GM21367 (cell line): ENCODE data around the gene TPGS2.
"Not testable (repeated sequence)": the region's sequence is repeated elsewhere in the genome, so short reads cannot be mapped to it uniquely, and the experiment has no call there.

Experiments used
- ATAC-seq: cut with Tn5 transposase; IDR thresholded peaks from one replicate; pipeline ENCODE4 v1.9.1; 2021; ENCODE audit not compliant: unreplicated experiment

TPGS2 gene

GRCh38 chr18:36828630-36829361 is at the start of gene TPGS2, which contains the start of gene KIAA1328:
TPGS2 (minus strand) TSS chr18:36829002; CDS start chr18:36828767, 235 bp downstream.
KIAA1328 (plus strand) TSS chr18:36829127; CDS start chr18:36829139, 12 bp downstream.
- peak; percentile 89 for ATAC-seq

- not testable (repeated sequence) for ATAC-seq
Observed at GRCh38 chr18:36873826-36874225, 45.0 kb upstream of the TPGS2 start.

DNA sequence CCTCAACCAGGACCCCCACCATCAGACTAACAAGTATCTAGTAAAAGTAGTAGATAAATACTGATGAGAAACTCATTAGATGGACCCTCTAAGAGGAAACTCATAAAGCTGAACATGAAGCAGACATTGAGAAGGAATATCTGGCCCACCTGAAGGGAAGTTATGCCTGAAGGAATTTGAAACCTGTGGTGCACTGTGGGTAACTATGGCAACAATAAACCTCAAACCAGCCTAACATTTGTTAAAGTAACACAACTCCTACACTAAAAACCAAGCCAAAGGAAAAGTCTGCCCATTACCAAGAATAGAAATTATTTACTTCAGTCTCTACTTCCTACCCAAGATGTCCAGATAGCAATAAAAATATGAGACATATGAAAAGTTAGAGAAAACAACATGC is 43.5 kb upstream of the TPGS2 start:
- ATAC-seq, result no peak

- ATAC-seq, result no peak
Observed at GRCh38 chr18:36871801-36872200, 43.0 kb upstream of the TPGS2 start.

DNA sequence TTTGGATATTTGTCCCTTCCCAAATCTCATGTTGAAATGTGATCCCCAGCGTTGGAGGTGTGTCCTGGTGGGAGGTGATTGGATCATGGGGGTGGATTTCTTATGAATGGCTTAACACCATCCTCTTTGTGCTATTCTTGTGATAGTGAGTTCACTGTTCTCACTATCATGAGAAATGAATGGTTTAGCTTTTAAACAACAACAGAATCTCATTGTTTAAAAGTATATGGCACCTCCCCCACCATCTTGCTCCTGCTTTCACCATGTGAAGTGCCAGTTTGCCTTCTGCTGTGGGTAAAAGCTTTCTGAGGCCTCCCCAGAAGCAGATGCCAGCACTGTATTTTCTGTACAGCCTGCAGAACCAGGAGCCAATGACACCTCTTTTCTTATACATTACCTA is 38.3 kb upstream of the TPGS2 start:
- no peak for ATAC-seq

GRCh38 chr18:36862182-36862581 is 33.4 kb upstream of the TPGS2 start:
- no peak for ATAC-seq

DNA sequence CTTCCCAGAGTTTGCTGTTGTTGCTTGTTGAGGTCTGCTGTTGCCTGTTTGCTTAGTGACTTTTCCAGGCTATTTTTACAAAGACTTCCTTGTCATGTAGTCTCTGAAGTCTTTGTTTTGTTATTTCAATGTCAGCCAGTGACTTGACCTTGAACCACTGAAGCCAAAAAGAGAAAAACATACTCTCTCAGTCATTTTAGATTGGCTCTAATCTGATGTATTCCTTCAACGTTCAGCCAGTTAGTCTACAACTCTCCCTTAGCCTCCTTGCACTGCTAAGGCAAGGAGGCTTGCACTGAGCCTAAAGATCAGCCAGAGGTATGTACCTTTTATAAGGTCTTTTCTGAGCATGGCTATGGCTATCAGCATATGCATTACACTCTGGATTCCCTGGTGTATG is 28.0 kb upstream of the TPGS2 start:
- ATAC-seq, result no peak

DNA sequence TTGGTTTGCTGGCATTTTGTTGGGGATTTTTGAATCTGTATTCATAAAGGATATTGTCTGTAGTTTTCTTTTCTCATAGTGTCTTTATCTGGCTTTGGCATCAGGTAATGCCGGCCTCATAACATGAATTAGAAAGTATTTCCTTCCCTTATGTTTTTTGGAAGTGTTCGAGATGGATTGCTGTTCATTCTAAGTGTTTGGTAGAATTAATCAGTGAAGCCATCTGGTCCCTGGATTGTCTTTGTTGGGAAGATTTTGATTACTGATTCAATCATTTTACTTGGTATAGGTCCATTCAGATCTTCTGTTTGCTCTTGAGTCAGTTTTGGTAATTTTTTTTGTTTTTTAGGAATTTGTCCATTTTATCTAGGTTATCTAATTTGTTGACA is 22.4 kb upstream of the TPGS2 start:
- ATAC-seq, result no peak

- ATAC-seq, result no peak
Observed at GRCh38 chr18:36850527-36851201, 21.9 kb upstream of the TPGS2 start.

- no peak for ATAC-seq
Observed at GRCh38 chr18:36849288-36850006, 20.6 kb upstream of the TPGS2 start.

GRCh38 chr18:36848609-36849008 is 19.8 kb upstream of the TPGS2 start:
- no peak for ATAC-seq

DNA sequence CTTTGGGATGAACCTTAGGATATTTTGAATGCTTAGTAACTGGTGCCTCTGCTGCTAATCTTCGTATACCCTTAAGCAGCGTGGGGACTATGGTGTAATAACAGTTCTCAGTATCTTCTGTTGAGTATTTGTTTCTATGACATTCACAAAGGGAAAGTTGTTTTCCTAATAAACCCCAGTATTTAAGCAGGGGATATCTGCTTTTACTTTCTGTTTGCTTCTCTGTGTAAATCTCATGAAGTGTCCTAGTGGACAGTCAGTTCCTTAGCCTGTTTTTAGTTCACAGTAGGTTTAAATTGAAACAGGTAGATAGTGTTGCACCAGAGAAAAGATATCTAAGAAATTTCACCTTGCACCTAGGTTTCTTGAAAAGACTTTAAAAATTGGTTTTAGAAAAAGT is 15.0 kb upstream of the TPGS2 start:
- ATAC-seq, result no peak

GRCh38 chr18:36843199-36843598 is 14.4 kb upstream of the TPGS2 start:
- ATAC-seq, result no peak

DNA sequence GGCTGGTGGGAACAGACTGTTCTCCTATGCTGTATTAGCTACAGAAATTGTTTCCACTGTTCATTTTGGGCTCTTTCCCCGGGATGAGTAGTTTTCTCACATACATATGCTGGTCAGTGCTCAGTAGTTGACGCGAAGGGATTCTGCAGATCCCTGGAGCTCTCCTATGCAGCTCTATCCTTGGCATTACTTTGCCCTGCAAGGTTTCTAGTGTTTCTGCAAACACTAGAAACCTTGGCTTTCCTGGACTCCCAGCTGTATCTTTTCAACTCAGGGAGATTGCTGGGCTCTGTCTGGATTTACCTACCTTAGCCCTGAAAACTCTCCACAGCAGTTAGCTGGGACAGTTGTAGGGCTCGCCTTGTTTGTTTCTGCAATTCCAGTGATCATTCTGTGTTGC is 11.0 kb upstream of the TPGS2 start:
- no peak for ATAC-seq

GRCh38 chr18:36835927-36836326 is 7.1 kb upstream of the TPGS2 start:
- no peak for ATAC-seq

- no peak for ATAC-seq
Observed at GRCh38 chr18:36833120-36833519, 4.3 kb upstream of the TPGS2 start.

DNA sequence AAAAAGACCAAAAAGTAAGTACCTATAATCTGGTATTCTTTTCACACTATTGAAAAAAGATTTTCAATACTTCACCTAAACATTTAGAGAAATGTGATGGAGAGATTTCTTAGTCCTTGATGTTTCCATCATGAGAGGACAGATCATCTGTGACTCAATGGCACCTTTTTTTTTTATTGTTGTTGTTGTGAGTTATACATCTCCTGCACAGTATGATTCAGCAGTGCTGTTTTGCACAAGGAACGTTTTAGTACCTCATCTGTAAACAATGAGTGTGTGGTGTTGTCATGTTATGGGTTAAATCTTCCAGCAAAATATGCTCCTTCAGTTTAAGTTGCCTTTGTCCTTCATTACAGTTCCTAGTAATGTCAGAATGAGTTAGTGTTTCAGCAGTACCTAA is 2.3 kb upstream of the TPGS2 start:
- no peak for ATAC-seq

GRCh38 chr18:36830158-36830495 is 1.3 kb upstream of the TPGS2 start:
- ATAC-seq, result no peak

DNA sequence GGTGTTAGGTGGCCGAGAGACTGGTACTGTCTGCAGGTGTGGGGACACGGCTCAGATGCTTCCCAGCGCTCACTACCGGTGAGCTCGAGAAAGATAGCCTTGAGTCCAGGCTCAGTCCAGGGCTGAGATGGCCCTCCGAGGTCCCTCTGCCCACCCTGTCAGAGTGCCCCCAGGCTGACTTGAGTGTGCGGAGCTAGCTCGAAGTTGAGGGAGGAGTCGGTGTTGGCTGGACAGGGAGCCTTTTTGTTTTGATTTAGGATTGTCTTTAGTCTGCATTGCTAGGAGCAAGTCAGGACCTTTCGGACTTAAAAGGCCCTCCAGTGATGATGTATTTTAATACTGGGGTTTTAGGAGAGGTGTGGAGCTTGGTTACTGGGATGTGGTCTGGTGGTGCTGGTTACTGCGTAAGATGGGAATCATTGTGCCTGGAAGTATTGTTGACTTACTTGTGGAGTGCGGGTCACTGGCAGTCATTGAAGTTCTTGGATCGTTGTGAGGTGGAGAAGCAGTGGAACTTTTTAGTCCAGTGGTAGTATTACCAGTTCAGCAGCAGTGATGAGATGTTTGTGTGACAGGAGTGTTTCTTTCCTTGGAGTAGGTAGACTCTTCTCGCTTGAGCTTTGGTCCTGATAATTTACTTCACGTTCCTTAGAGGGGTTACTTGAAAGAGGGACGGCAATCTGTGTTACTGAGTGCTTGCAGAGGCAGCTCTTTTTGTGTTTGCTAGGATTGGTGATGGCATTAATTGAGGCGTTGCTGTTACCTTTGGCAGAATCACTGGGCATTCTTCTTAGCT is 758 bp upstream of the TPGS2 start:
- ATAC-seq, result no peak

DNA sequence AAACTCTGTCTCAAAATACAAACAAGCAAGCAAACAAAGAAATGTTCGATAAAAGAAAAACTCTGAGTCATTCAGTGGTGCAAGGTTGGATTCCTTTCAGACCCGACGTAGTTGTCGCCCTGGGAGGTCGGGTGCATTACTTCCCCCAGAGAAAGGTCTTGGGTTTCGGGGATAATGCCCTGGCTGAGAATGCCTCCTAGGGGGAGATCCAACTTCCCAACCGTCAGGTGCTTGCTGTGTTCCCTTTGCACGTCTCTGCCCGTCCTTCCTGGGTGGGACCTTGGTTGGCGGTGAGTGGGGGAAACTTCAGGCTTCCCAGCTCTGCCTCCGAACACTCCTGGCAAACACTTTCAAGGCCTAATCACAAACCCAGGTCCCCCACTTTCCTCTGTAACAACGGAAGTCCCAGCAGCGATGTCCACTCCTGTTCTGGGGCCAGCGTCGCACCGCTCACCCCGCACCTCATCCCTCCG is 609 bp downstream of the TPGS2 start:
- no peak for ATAC-seq

DNA sequence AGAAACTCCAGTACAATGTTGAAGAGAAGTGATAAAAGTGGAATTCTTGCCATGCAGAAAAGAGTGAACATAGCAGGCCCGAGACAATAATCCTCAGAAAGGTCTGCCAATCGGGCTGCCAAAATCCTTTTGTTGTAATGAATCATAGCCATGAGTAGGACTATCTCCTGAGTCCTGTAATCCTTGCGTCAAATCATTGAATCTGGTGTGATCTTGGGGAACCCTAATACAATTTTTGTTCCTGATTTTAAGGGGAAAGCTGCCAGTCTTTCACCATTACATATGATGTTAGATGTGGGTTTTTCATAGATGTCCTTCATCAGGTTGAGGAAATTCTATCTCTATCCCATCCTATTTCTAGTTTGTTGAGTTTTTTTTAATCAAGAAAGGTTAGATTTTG is 2.2 kb downstream of the TPGS2 start:
- no peak for ATAC-seq
